ENCODE results near the gene CACNA2D3. TPM values are rescaled to one million over a fixed set of nuclear protein-coding genes. Genes with fewer than 3 reads are reported as not detected.

The CACNA2D3 gene
- total RNA-seq, 2 experiments from 2014 or later: not detected

- CTCF ChIA-PET: no interaction called here
- POLR2A ChIA-PET: no interaction called here
Measured at GRCh38 chr3:54849360-54849759, 727.0 kb downstream of the CACNA2D3 start.

DNA sequence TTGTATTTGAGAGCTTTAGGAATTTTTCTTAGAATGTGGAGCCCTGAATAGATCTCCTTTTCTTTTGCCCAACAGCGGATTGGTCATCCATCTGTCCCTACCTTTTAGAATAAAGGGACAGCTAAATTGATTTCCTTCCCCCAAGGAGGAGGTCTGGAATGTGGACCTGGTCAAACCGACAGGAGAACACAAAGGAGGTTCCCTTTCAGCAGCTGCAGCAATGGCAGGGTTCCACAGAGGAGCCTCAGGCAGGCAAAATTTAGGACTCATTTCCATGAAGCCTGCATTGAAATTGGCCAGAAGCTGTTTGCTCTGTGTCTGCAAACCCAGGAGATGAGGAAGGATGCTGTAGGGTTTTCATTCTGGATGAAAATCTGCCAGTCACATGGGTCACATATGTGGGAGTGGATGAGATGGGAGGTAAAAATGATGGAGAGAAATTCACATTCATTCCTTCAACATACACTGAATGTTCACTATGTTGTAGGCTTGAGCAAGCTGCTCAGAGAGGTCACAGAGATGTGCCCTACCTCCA is 728.2 kb downstream of the CACNA2D3 start:
- ChIA-PET POLR2A (no interaction called here), CTCF (no interaction called here)

DNA sequence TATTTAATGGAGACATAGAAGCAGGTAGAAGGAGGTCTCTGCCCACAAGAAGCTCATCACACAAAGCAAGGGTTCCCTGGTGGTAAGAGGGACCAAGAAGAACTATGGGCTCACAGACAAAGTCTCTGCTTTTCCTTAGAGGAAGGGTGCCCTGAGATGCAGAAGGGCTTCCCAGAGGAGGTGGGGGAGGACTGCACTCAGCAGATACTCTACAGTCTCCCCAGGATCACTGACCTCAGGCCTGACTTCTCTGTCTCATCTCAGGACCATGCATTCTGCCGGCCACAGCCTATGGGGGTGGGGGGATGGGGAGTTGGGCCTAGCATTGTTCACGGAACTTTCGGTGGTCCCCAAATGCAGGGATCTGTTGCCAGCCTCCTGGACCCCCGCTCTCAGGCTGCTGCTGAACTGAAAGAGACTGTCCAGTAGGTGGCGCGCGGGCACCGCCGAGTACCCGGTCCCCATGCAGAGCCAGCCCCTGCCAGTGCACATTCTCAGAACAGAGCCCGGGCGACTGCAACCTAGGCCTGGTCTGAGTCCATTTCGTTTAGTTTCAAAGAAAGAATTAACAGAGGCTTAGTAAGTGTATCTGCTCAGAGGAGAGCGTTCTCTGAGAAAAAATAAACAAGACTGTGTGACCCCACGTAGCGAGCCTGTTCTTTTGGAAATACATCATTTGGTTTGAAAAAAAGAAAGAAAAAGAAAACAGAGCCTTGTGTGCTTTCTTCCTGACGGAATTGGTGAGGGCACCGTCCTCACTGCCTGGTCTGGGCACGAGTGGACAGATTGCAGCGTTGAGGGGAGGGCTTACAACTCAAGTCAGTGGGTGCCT is 731.4 kb downstream of the CACNA2D3 start:
- ChIA-PET CTCF (no interaction called here), POLR2A (no interaction called here)

DNA sequence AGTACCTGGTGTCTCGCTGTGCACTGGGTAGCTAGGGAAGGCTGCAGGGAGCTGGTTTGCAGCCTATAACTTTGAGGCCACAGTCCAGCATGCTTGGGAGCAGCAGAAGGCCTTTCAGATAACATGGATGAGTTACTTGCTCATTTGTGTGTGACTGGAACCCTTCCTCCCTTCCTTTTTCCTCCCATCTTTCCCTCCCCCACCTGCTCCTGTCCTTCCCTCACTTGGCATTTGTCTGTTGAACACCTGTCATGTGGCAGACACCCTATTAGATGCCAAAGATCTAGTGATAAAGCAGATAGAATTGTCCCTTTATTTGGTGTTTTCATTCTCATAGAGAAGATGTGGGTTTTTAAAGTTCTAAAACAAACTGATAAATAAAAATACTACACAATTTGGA is 733.9 kb downstream of the CACNA2D3 start:
- ChIA-PET CTCF (no interaction called here), POLR2A (no interaction called here)

DNA sequence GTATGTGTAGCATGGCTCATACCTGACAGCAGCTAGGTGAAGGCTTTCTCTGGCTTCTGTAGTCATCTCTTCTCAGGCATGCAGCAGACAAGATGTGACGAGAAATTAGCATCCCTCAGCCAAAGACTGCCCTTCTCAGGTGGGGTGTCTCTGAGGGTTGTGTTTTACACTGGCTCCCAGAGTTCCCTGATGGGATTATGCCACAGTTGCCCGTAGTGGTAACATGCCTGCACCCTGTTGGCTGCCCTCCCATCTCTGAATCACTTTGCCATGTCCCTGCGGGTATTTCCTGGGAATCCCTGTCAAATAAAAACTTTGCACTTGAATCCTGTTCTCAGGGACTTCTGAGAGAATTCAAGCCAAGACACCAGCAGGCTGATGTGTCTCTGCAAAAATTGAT is 735.0 kb downstream of the CACNA2D3 start:
- ChIA-PET POLR2A (no interaction called here), CTCF (no interaction called here)

- CTCF ChIA-PET: no interaction called here
- POLR2A ChIA-PET: no interaction called here
Measured at GRCh38 chr3:54858093-54858785, 735.9 kb downstream of the CACNA2D3 start.

DNA sequence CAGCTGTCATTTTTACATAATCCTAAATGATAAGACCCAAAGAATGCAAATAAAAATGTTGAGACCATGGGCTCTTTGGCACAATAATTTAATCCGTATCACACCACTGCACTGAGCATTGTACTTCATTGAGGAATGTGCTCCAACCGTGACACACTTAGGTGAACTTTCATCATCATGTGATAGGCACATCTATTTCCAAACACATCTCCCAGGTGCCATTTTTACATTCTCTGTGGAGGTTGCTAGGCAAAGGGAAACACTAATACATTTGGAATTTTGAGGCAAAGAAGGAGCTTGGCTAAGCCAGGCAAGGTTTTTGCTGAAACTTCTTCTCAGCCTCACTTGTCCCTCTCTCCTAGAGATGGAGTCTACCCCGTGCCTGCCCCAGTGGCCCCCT is 736.8 kb downstream of the CACNA2D3 start:
- POLR2A ChIA-PET: no interaction called here
- CTCF ChIA-PET: no interaction called here

GRCh38 chr3:54861248-54862067 is 739.1 kb downstream of the CACNA2D3 start:
- ChIA-PET POLR2A (no interaction called here), CTCF (interaction anchor here (1.4 kb wide), 1 partner anchor 17 kb away, joined by 3 read pairs; no protein-coding TSS in a partner anchor)

GRCh38 chr3:54862526-54862925 is 740.2 kb downstream of the CACNA2D3 start:
- POLR2A ChIA-PET: no interaction called here
- CTCF ChIA-PET: no interaction called here

- ChIA-PET CTCF (no interaction called here), POLR2A (no interaction called here)
Measured at GRCh38 chr3:54863366-54863765, 741.0 kb downstream of the CACNA2D3 start.

GRCh38 chr3:54863786-54864185 is 741.4 kb downstream of the CACNA2D3 start:
- ChIA-PET CTCF (no interaction called here), POLR2A (no interaction called here)

DNA sequence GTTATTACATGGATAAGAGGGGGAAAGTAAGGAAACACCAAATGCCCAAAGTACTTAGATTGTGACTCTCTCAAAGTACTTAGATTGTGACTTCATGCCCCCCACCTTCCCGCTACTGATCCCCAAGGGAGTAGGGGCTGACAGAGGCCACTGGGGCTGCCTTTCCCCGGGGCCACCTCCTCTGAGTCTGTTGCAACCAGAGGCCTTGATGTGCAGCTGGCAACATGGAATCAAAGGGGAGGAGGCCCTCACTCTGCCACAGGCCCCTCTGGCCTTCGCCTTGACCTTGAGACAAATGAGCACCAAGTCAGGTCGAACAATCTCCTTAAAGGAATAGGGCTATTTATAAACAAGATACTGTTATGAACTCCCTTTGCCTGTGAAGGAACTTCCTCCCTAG is 743.0 kb downstream of the CACNA2D3 start:
- ChIA-PET POLR2A (no interaction called here), CTCF (no interaction called here)

GRCh38 chr3:54866251-54866650 is 743.9 kb downstream of the CACNA2D3 start:
- CTCF ChIA-PET: no interaction called here
- POLR2A ChIA-PET: no interaction called here

- ChIA-PET CTCF (no interaction called here), POLR2A (no interaction called here)
Measured at GRCh38 chr3:54870423-54870822, 748.1 kb downstream of the CACNA2D3 start.

DNA sequence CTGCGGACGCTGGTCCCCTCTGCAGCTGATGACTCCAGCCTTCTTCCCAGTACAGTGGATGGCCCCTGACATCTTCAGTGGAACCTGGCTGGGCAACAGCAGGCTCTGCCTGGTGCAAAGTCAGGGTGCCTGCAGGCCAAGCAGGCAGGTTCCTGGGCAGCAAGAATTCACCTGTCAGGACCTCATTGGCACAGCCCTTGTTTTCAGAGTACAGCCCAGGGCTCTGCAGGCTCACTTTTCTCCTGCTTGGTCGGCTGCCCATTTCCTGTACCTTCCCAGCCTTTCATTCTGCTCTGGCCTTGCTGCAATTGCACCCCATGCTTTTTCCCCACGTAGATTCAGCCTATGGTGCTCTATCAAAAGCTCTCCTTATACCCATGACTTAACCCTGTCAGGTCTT is 749.5 kb downstream of the CACNA2D3 start:
- POLR2A ChIA-PET: no interaction called here
- CTCF ChIA-PET: no interaction called here

DNA sequence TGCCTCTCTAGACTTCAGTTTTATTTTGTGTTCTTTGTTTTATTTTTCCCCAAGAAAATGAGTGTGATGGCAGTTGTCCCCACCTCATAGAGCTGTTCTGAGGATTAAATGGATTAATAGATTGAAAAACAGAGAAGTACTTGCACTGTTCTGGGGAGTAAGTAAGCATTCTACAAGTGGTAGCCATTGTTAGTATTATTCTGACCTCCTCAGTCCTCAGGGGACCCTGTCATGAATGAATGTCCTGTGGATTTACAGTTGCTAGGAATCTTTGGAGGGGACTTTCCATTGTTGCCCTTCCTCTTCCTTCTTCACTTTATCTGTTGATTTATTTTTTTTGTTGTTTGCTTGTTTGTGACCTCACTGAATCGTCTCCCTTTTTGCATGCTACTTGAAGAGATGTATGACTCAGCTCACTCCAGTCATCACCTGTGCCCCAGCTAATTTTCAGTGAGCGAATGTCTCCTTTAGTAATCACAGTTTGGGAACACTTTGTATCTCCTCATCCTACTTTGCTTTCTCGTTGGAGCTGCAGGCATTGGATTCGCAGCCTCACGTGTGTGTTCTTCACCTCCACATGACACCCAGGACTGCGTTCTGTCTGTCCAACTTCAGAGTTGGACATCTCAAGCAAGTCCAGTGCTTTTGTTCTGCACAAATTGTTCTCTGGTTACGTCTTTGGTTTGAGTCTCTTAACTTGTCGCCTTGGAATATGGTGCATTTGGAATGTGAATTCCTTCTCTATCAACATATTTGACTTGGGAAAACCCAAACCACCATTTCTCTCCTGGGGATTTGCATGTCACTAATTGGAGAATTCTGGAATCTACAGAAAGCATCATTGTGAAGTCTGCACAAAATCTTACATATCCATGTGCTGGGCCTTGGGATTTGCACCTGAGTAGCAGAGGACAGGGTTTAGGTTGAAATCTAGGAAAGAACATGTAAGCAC is 751.0 kb downstream of the CACNA2D3 start:
- POLR2A ChIA-PET: no interaction called here
- CTCF ChIA-PET: no interaction called here

GRCh38 chr3:54874816-54875556 is 752.6 kb downstream of the CACNA2D3 start:
- CTCF ChIA-PET: no interaction called here
- POLR2A ChIA-PET: no interaction called here

- ChIA-PET CTCF (no interaction called here), POLR2A (no interaction called here)
Measured at GRCh38 chr3:54875596-54876268, 753.4 kb downstream of the CACNA2D3 start.

Data from activated CD8-positive, alpha-beta memory T cell treated with anti-CD3 and anti-CD28 coated beads for 36 hours (primary cell).